ENCODE data around the gene INPP5E. TPM values are rescaled to one million over a fixed set of nuclear protein-coding genes. Genes with fewer than 3 reads are reported as not detected.
"Not testable (repeated sequence)": the region's sequence is repeated elsewhere in the genome, so short reads cannot be mapped to it uniquely, and the experiment has no call there.

Gene INPP5E
- total RNA-seq, 3 donors from 2014 or later (not counting 1 experiment from before 2014, with no cell fraction given): 12.1 to 15.7 (median 14.4) TPM

DNA sequence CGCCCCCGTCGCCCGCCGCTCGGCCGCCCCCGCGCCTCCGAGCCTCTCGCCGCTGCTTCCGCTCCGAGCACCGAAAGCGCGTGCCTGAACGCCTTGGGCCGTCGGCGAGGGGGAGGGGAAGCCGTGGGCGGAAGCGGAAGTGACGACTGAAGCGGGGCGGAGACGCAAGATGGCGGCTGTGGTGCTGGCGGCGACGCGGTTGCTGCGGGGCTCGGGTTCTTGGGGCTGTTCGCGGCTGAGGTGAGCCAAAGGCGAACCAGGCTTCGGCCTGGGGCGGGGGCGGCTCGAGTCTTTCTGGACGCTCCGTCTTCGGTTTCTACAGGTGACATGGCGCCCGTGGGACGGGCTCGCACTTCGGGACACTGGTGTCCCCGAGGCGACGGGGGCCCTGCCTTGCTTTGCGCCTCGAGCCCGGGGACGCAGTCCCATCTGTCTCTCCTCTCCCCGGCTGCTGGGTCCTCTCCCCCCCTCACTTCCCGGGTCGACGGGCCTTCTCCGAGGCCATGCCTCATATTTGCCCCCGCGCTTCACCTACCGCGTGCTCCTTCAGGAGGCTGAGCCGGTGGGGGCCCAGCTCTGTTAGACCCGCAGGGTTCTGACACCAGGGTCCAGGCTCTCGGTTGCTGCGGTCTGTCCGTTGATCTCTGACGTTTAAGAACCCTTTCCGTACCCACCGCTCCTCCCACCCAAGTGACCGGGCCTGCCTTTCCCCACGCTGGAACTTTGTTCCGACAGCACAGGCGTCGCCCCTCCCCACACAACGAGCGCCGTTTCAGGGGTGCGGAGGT lies 29.0 kb downstream of the INPP5E start, which contains the start of the genes ENTR1 and PMPCA:
TSS of gene ENTR1 (minus strand) at position 115 of the 788 bp plus-strand sequence. CDS start 217 bp downstream, outside the sequence.
TSS of gene PMPCA (plus strand) at position 159 of the 788 bp plus-strand sequence. CDS start at position 170, 11 bp downstream.
- TF ChIP-seq, protein P1, sequence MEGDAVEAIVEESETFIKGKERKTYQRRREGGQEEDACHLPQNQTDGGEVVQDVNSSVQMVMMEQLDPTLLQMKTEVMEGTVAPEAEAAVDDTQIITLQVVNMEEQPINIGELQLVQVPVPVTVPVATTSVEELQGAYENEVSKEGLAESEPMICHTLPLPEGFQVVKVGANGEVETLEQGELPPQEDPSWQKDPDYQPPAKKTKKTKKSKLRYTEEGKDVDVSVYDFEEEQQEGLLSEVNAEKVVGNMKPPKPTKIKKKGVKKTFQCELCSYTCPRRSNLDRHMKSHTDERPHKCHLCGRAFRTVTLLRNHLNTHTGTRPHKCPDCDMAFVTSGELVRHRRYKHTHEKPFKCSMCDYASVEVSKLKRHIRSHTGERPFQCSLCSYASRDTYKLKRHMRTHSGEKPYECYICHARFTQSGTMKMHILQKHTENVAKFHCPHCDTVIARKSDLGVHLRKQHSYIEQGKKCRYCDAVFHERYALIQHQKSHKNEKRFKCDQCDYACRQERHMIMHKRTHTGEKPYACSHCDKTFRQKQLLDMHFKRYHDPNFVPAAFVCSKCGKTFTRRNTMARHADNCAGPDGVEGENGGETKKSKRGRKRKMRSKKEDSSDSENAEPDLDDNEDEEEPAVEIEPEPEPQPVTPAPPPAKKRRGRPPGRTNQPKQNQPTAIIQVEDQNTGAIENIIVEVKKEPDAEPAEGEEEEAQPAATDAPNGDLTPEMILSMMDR (IDR thresholded peaks at IDR 0.05): no peak
- Mint-ChIP-seq H3K27ac (peak within 1 kb of the TSS; percentile 88 to 92), H3K4me1 (peaks cover 20 to 38% of the 10 kb centered on the region in 2 donors), H3K4me3 (peak within 1 kb of the TSS; percentile 93), H3K9me3 (no peaks in the 10 kb centered on the region), H3K27me3 (ENCODE audit: low read depth in 2 of 2) (no peaks in the 10 kb centered on the region), H3K36me3 (no peaks in the 10 kb centered on the region)
- H3K27me3 ChIP-seq (ENCODE audit: control insufficient read depth, insufficient read depth, low read length): no peaks in the 10 kb centered on the region
- H3K4me3 ChIP-seq (ENCODE audit: low read length): peak within 1 kb of the TSS; percentile 95
- peaks cover 34% of the 10 kb centered on the region for H3K4me1 ChIP-seq (ENCODE audit: control insufficient read depth, insufficient read depth, low read length)
- intact Hi-C loops (cut with micrococcal nuclease): loop anchor here (1.0 kb wide), 1 partner anchor 10 kb away; the partner anchor contains the start of gene SNAPC4
- H3K36me3 ChIP-seq (ENCODE audit: control insufficient read depth, insufficient read depth, low read length): peaks cover 32% of the 10 kb centered on the region
- no peaks in the 10 kb centered on the region for H3K9me3 ChIP-seq (ENCODE audit: control insufficient read depth, insufficient read depth, low read length)
- ATAC-seq (peak; percentile 92 to 94 (median 93)), DNase-seq (peak; percentile 95 to 97)
- peak within 1 kb of the TSS; percentile 90 for H3K27ac ChIP-seq (ENCODE audit: low read length)
- under 1% methylated on average over 83 of the region's 83 CpGs for WGBS (ENCODE audit: insufficient coverage)

DNA sequence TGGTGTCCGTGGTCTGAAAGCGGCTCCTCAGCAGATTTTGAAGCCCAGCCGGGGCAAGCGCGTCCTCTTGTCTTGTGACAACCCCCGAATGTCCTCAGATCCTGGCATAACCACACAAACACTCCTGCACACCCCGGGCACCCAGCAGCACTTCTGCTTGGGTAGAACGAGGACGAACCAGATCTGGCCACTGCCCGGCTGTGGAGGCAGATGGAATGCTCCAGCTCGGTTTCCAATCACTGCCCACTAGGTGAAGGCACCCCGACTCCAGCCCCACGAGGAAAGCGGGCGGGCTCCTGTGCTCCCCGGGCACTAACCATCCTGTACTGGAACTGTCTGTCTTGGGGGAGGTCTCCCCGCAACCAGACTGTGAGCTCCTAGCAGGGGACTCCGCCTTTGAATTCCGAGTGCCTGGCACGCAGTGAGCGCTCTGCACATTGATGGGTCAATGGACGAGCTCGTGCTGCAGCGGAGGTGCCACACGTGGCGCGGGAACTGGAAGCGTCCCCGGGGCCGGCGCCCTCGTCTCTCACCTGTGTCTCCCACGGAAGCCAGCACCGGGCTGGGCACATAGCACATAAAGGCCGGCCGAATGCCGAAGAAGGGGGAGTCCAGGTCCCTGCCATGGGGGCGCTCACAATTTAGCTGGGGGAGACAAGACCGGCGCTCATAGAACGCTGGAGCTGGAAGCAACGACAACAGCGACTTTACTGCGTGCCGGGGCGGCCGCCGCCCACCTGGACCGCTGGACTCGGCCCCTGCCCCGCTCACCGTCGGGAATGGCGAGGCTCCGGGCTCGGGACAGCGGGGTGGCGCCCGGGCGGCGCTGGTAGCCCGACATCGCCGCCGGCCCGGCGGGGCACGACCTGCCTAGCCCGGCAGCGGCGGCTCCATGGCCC lies 29.8 kb downstream of the INPP5E start:
- Histone ChIP-seq H3K27me3 (ENCODE audit: control insufficient read depth, insufficient read depth, low read length) (no peaks in the 10 kb centered on the region), H3K27ac (ENCODE audit: low read length) (peak overlapping the region; percentile 59), H3K9me3 (ENCODE audit: control insufficient read depth, insufficient read depth, low read length) (no peaks in the 10 kb centered on the region), H3K36me3 (ENCODE audit: control insufficient read depth, insufficient read depth, low read length) (peaks cover 37% of the 10 kb centered on the region), H3K4me3 (ENCODE audit: low read length) (peak overlapping the region; percentile 64), H3K4me1 (ENCODE audit: control insufficient read depth, insufficient read depth, low read length) (peaks cover 43% of the 10 kb centered on the region)
- peak in 1 of 2 donors; percentile 61 for DNase-seq
- Mint-ChIP-seq H3K27ac (peak overlapping the region; percentile 88 to 92), H3K36me3 (no peaks in the 10 kb centered on the region), H3K27me3 (ENCODE audit: low read depth in 2 of 2) (no peaks in the 10 kb centered on the region), H3K4me3 (peak overlapping the region; percentile 93), H3K4me1 (peaks cover 22 to 41% of the 10 kb centered on the region in 2 donors), H3K9me3 (no peaks in the 10 kb centered on the region)
- peak; percentile 20 to 43 (median 22) for ATAC-seq
- TF ChIP-seq, protein P1 (IDR thresholded peaks at IDR 0.05): no peak
- intact Hi-C loops (cut with micrococcal nuclease): loop anchor here (1.0 to 10.0 kb wide), 2 partner anchors 10 to 95 kb away; partner anchors contain the start of gene SNAPC4
- WGBS (ENCODE audit: insufficient coverage): 10% methylated on average over 71 of the region's 71 CpGs

DNA sequence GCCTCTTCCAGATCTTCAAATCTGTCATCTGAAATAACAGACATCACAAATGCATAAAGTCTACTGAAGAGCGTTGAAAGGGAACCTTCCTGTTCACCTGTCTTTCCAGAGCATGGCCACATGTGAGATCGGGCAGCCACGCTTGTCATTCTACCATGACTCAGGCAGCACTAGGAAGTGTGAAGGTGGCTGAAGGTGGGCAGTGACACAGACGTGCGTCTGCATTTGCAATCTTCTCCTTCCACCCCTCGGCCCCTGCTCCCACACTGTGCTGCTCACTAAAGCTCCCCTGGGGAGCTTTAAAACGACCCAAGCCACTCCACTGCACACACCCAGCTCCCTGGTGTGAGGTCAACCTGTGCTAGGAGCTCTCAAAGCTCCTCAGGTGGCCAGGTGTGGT lies 31.7 kb downstream of the INPP5E start:
- Mint-ChIP-seq H3K27me3 (ENCODE audit: low read depth in 2 of 2) (no peaks in the 10 kb centered on the region), H3K4me1 (peaks cover 31 to 42% of the 10 kb centered on the region in 2 donors), H3K27ac (no peak overlapping the region), H3K9me3 (no peaks in the 10 kb centered on the region), H3K4me3 (peak overlapping the region; percentile 42), H3K36me3 (no peaks in the 10 kb centered on the region)
- Histone ChIP-seq H3K36me3 (ENCODE audit: control insufficient read depth, insufficient read depth, low read length) (peaks cover 20% of the 10 kb centered on the region), H3K27ac (ENCODE audit: low read length) (no peak overlapping the region), H3K9me3 (ENCODE audit: control insufficient read depth, insufficient read depth, low read length) (no peaks in the 10 kb centered on the region), H3K27me3 (ENCODE audit: control insufficient read depth, insufficient read depth, low read length) (no peaks in the 10 kb centered on the region), H3K4me1 (ENCODE audit: control insufficient read depth, insufficient read depth, low read length) (peaks cover 61% of the 10 kb centered on the region), H3K4me3 (ENCODE audit: low read length) (no peak overlapping the region)
- 84% methylated on average over 7 of the region's 7 CpGs for WGBS (ENCODE audit: insufficient coverage)
- no peak for ATAC-seq
- TF ChIP-seq, protein P1 (IDR thresholded peaks at IDR 0.05): no peak
- intact Hi-C loops (cut with micrococcal nuclease): loop anchor here (10.0 kb wide), 1 partner anchor 93 kb away; no protein-coding TSS in a partner anchor
- DNase-seq: no peak

DNA sequence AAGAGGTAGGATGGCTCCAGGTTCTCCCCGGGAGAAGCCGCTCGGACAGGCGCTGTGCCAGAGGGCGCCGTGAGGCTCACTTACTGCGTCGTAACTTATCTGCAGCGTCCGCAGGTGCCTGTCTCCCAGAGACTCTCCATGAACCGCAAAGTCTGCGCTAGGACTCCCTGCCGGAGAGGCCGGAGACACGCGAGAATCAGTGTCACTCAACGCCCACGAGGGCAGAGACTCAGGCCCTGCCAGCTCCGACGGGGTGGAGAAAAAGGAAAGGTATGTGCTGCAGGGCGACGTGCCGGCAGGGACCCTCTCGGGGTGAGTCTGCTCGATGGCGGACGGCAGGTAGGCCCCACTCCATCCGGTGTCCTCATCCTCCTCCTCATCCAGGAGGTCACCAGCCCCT lies 32.6 kb downstream of the INPP5E start:
- not testable (repeated sequence) for H3K36me3 Mint-ChIP-seq; H3K27ac ChIP-seq (ENCODE audit: low read length); ATAC-seq; H3K27me3 Mint-ChIP-seq (ENCODE audit: low read depth in 2 of 2); H3K9me3 ChIP-seq (ENCODE audit: control insufficient read depth, insufficient read depth, low read length); H3K27ac Mint-ChIP-seq; H3K9me3 Mint-ChIP-seq; DNase-seq; H3K4me3 ChIP-seq (ENCODE audit: low read length); H3K27me3 ChIP-seq (ENCODE audit: control insufficient read depth, insufficient read depth, low read length)
- Mint-ChIP-seq H3K4me3 (peak overlapping the region; percentile 25), H3K4me1 (peaks cover 31 to 42% of the 10 kb centered on the region in 2 donors)
- whole genome bisulfite sequencing (ENCODE audit: insufficient coverage): 98% methylated on average over 26 of the region's 28 CpGs
- H3K4me1 ChIP-seq (ENCODE audit: control insufficient read depth, insufficient read depth, low read length): peaks cover 67% of the 10 kb centered on the region
- H3K36me3 ChIP-seq (ENCODE audit: control insufficient read depth, insufficient read depth, low read length): peaks cover 22% of the 10 kb centered on the region
- intact Hi-C loops (cut with micrococcal nuclease): loop anchor here (10.0 kb wide), 1 partner anchor 92 kb away; no protein-coding TSS in a partner anchor

DNA sequence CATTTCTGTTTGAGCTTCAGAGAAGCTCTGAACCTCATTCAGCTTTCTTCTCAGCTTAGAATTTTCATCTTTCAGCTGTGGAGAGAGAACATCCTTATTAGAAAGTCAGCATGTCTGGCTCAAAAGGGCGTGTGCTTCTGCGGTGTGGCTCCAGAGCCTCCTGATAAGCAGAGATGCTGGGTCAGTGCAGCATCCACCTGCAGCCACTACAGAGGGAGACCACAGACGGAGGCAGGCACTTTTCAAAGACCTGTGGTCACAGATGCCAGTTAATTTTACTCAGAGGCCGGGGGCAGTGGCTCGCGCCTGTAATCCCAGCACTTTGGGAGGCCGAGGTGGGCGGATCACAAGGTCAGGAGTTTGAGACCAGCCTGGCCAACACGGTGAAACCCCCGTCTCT lies 33.7 kb downstream of the INPP5E start:
- not testable (repeated sequence) for H3K9me3 ChIP-seq (ENCODE audit: control insufficient read depth, insufficient read depth, low read length); H3K27me3 Mint-ChIP-seq (ENCODE audit: low read depth in 2 of 2); H3K4me3 Mint-ChIP-seq; H3K27ac Mint-ChIP-seq; H3K4me3 ChIP-seq (ENCODE audit: low read length); H3K9me3 Mint-ChIP-seq; H3K27me3 ChIP-seq (ENCODE audit: control insufficient read depth, insufficient read depth, low read length); ATAC-seq; H3K36me3 Mint-ChIP-seq; DNase-seq; H3K27ac ChIP-seq (ENCODE audit: low read length)
- Histone ChIP-seq H3K36me3 (ENCODE audit: control insufficient read depth, insufficient read depth, low read length) (peaks cover 23% of the 10 kb centered on the region), H3K4me1 (ENCODE audit: control insufficient read depth, insufficient read depth, low read length) (peaks cover 57% of the 10 kb centered on the region)
- 87% methylated on average over 10 of the region's 10 CpGs for WGBS (ENCODE audit: insufficient coverage)
- peaks cover 23 to 37% of the 10 kb centered on the region in 2 donors for H3K4me1 Mint-ChIP-seq
- intact Hi-C loops (cut with micrococcal nuclease): loop anchor here (10.0 kb wide), 1 partner anchor 91 kb away; no protein-coding TSS in a partner anchor

All from natural killer cell (primary cell).